Gastroesophageal sphincter (tissue), 4 donors: Measurements from ENCODE around the gene ANKRD13B. TPM values are rescaled to one million over a fixed set of nuclear protein-coding genes. Genes with fewer than 3 reads are reported as not detected.

ENCODE experiments used
- ATAC-seq: fragments of 150-250 bp; one replicate; pipeline ENCODE4 v1.9.1; 2016; ENCODE audit warnings: mild to moderate bottlenecking, moderate library complexity
- H3K27ac ChIP-seq, 4 donors: fragments of 200-600 bp; sonication (generic) in 3 of 4; 1 replicate in 3 of 4; 2 replicates in 1 of 4; pipeline ENCODE4 v1.5.1; 2016 to 2019
- H3K27me3 ChIP-seq: fragments of 200-600 bp; sonication (generic); one replicate; pipeline ENCODE4 v1.5.1; 2019
- H3K36me3 ChIP-seq, 2 donors: fragments of 200-600 bp; sonication (generic); one replicate each; pipeline ENCODE4 v1.5.1; 2019; ENCODE audit warnings: control low read depth in 1 of 2
- H3K4me1 ChIP-seq, 3 donors: fragments of 200-600 bp; sonication (generic); 1 replicate in 2 of 3; 2 replicates in 1 of 3; pipeline ENCODE4 v1.5.1; 2016 to 2019; ENCODE audit warnings: control low read depth in 2 of 3
- H3K4me3 ChIP-seq, 2 donors: fragments of 200-600 bp; sonication (generic); one replicate each; pipeline ENCODE4 v1.5.1; 2019; ENCODE audit warnings: mild to moderate bottlenecking in 1 of 2, moderate library complexity in 1 of 2
- H3K9me3 ChIP-seq, 3 donors: fragments of 200-600 bp; sonication (generic); one replicate each; pipeline ENCODE4 v1.5.1; 2017 to 2019; ENCODE audit warnings: control low read depth in 2 of 3
- EP300 ChIP-seq: sonication (generic); formaldehyde crosslinking; IDR thresholded peaks from one replicate; pipeline ENCODE4 v1.6.1; 2017; ENCODE audit warnings: antibody characterized with exemption, mild to moderate bottlenecking
- POLR2A ChIP-seq, 2 donors: fragments of 450-650 bp; IDR thresholded peaks; one replicate each; pipeline ENCODE4 v1.6.1; 2017; ENCODE audit warnings: antibody characterized with exemption in 2 of 2, mild to moderate bottlenecking in 2 of 2, moderate library complexity in 1 of 2
- POLR2AphosphoS5 ChIP-seq: sonication (generic); formaldehyde crosslinking; IDR thresholded peaks from one replicate; pipeline ENCODE4 v1.6.1; 2017; ENCODE audit warnings: antibody characterized with exemption
- whole genome bisulfite sequencing, 2 donors: methylation state at CpG; one replicate each; pipeline ENCODE4 v1.1.5; 2018; ENCODE audit warnings: low coverage in 1 of 2; 5-methylcytosine and 5-hydroxymethylcytosine counted together
- total RNA-seq, 4 donors: library from RNA; depleted of rRNA; stranded (reverse); fragments of >200 nt; gene quantifications; one replicate each; pipeline ENCODE4 v1.1.0, GENCODE V29; 2016
- TF ChIP-seq, protein P1 (sequence below), 4 experiments: fragments of 200-600 bp in 2 of 4; fragments of 450-650 bp in 2 of 4; sonication (generic) in 1 of 4; IDR thresholded peaks; one replicate each; pipeline ENCODE4 v1.5.1; 2017 to 2019; ENCODE audit warnings: antibody characterized with exemption in 4 of 4, mild to moderate bottlenecking in 2 of 4, moderate library complexity in 2 of 4

ANKRD13B gene
- total RNA-seq, 4 donors from 2014 or later: 4.4 to 22.8 (median 10.0) TPM

GRCh38 chr17:29615048-29615385 is 22.1 kb downstream of the ANKRD13B start:
- WGBS, 2 donors: 54% methylated on average over 6 of the region's 15 CpGs; no CpG with 5 or more reads in 1 of the 2 donors
- peak; percentile 1 for ATAC-seq
- no peaks in the 10 kb centered on the region for H3K27me3 ChIP-seq
- H3K36me3 ChIP-seq: no peaks in the 10 kb centered on the region
- H3K27ac ChIP-seq: peak overlapping the region in 3 of 4 donors; percentile 67 to 74 (median 68)
- H3K4me1 ChIP-seq: peaks cover 4 to 74% (median 66%) of the 10 kb centered on the region in 3 donors
- no peak for TF ChIP-seq EP300
- TF ChIP-seq, protein P1, sequence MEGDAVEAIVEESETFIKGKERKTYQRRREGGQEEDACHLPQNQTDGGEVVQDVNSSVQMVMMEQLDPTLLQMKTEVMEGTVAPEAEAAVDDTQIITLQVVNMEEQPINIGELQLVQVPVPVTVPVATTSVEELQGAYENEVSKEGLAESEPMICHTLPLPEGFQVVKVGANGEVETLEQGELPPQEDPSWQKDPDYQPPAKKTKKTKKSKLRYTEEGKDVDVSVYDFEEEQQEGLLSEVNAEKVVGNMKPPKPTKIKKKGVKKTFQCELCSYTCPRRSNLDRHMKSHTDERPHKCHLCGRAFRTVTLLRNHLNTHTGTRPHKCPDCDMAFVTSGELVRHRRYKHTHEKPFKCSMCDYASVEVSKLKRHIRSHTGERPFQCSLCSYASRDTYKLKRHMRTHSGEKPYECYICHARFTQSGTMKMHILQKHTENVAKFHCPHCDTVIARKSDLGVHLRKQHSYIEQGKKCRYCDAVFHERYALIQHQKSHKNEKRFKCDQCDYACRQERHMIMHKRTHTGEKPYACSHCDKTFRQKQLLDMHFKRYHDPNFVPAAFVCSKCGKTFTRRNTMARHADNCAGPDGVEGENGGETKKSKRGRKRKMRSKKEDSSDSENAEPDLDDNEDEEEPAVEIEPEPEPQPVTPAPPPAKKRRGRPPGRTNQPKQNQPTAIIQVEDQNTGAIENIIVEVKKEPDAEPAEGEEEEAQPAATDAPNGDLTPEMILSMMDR (IDR thresholded peaks at IDR 0.05): no peak
- no peak for TF ChIP-seq POLR2A (IDR thresholded peaks at IDR 0.05)
- no peak for TF ChIP-seq POLR2AphosphoS5
- H3K9me3 ChIP-seq: no peaks in the 10 kb centered on the region
- peak overlapping the region in 1 of 2 donors; percentile 48 for H3K4me3 ChIP-seq

- no peaks in the 10 kb centered on the region for H3K27me3 ChIP-seq
- no peaks in the 10 kb centered on the region for H3K9me3 ChIP-seq
- H3K27ac ChIP-seq: peak overlapping the region in 3 of 4 donors; percentile 67 to 74 (median 68)
- WGBS, 2 donors: 12% methylated on average over 9 of the region's 74 CpGs; no CpG with 5 or more reads in 1 of the 2 donors
- H3K36me3 ChIP-seq: no peaks in the 10 kb centered on the region
- peak; percentile 77 for ATAC-seq
- H3K4me3 ChIP-seq: peak overlapping the region; percentile 5 to 48
- TF ChIP-seq EP300: no peak
- peak; percentile 55 for TF ChIP-seq POLR2AphosphoS5
- TF ChIP-seq, protein P1 (IDR thresholded peaks at IDR 0.05): no peak
- peak; percentile 37 to 53 for TF ChIP-seq POLR2A (IDR thresholded peaks at IDR 0.05)
- peaks cover 4 to 81% (median 67%) of the 10 kb centered on the region in 3 donors for H3K4me1 ChIP-seq
Measured at GRCh38 chr17:29615492-29616299, 22.8 kb downstream of the ANKRD13B start.

GRCh38 chr17:29616300-29617048 is 23.5 kb downstream of the ANKRD13B start:
- TF ChIP-seq POLR2AphosphoS5 (no peak), EP300 (no peak), POLR2A (IDR thresholded peaks at IDR 0.05) (no peak)
- TF ChIP-seq, protein P1 (IDR thresholded peaks at IDR 0.05): no peak
- Histone ChIP-seq H3K27ac (peak overlapping the region in 3 of 4 donors; percentile 67 to 74 (median 68)), H3K4me1 (peaks cover 4 to 89% (median 74%) of the 10 kb centered on the region in 3 donors)

GRCh38 chr17:29617125-29617480 is 24.2 kb downstream of the ANKRD13B start:
- peaks cover 4 to 95% (median 78%) of the 10 kb centered on the region in 3 donors for H3K4me1 ChIP-seq
- H3K36me3 ChIP-seq: no peaks in the 10 kb centered on the region
- peak overlapping the region in 1 of 4 donors; percentile 71 for H3K27ac ChIP-seq
- H3K4me3 ChIP-seq: peak overlapping the region in 1 of 2 donors; percentile 48
- no peaks in the 10 kb centered on the region for H3K9me3 ChIP-seq
- WGBS, 2 donors: no CpG with 5 or more reads among the region's 16 CpGs
- H3K27me3 ChIP-seq: no peaks in the 10 kb centered on the region
- TF ChIP-seq POLR2AphosphoS5: peak; percentile 12
- TF ChIP-seq EP300: no peak
- TF ChIP-seq, protein P1 (IDR thresholded peaks at IDR 0.05): peak in 3 of 4 experiments; percentile 61 to 68 (median 63)
- no peak for TF ChIP-seq POLR2A (IDR thresholded peaks at IDR 0.05)
- peak; percentile 17 for ATAC-seq

More at GRCh38 chr17:29616300-29617048, 23.5 kb downstream of the ANKRD13B start:
- H3K9me3 ChIP-seq: no peaks in the 10 kb centered on the region
- H3K36me3 ChIP-seq: no peaks in the 10 kb centered on the region
- H3K27me3 ChIP-seq: no peaks in the 10 kb centered on the region
- H3K4me3 ChIP-seq: peak overlapping the region in 1 of 2 donors; percentile 48
- WGBS, 2 donors: 51 to 74% methylated on average over 7 of the region's 32 CpGs
- ATAC-seq: no peak
